Neuronal stem cell (in vitro differentiated cells): ENCODE data around the gene NEUROD2.

ENCODE experiments used
- DNase-seq: peaks from one replicate; pipeline ENCODE4 v3.0.0-alpha.2; 2013; ENCODE audit warnings: low spot score
- H2AFZ ChIP-seq: one replicate; pipeline ENCODE4 v1.6.1; 2013; ENCODE audit warnings: mild to moderate bottlenecking, low read length, inconsistent platforms
- H2AK5ac ChIP-seq: 2 replicates; pipeline ENCODE4 v1.6.1; 2013; ENCODE audit warnings: low read depth, mild to moderate bottlenecking, inconsistent platforms, low read length, moderate library complexity, mixed read lengths
- H2BK120ac ChIP-seq: 2 replicates; pipeline ENCODE4 v1.6.1; 2013; ENCODE audit warnings: low read depth, mild to moderate bottlenecking, inconsistent platforms, low read length, moderate library complexity, mixed read lengths
- H2BK12ac ChIP-seq: one replicate; pipeline ENCODE4 v1.6.1; 2013; ENCODE audit warnings: low read length, inconsistent platforms
- H2BK15ac ChIP-seq: 2 replicates; pipeline ENCODE4 v1.6.1; 2013; ENCODE audit warnings: mild to moderate bottlenecking, low read length, inconsistent platforms, mixed read lengths
- H2BK5ac ChIP-seq: one replicate; pipeline ENCODE4 v1.6.1; 2013; ENCODE audit warnings: inconsistent platforms, mild to moderate bottlenecking, low read length, moderate library complexity
- H3K14ac ChIP-seq: one replicate; pipeline ENCODE4 v1.6.1; 2013; ENCODE audit warnings: low read length, inconsistent platforms
- H3K18ac ChIP-seq: 2 replicates; pipeline ENCODE4 v1.6.1; 2013; ENCODE audit warnings: low read length, inconsistent platforms
- H3K23ac ChIP-seq: 2 replicates; pipeline ENCODE4 v1.6.1; 2013; ENCODE audit warnings: low read depth, mild to moderate bottlenecking, mixed read lengths, low read length, inconsistent platforms; ENCODE audit not compliant: poor library complexity
- H3K27ac ChIP-seq: replicated peaks from 3 replicates; pipeline ENCODE4 v1.5.1; 2013; ENCODE audit warnings: low read length, inconsistent platforms
- H3K27me3 ChIP-seq, 3 experiments: 2 replicates each; pipeline ENCODE4 v1.6.1; 2013; ENCODE audit warnings: low read length in 3 of 3, mild to moderate bottlenecking in 2 of 3, inconsistent platforms in 1 of 3, low read depth in 1 of 3, mixed read lengths in 1 of 3, moderate library complexity in 1 of 3; ENCODE audit not compliant: control insufficient read depth in 3 of 3, insufficient read depth in 3 of 3
- H3K36me3 ChIP-seq, 2 donors: replicated peaks in 1 of 2; 2 replicates each; pipeline ENCODE4 v1.6.1; 2013; ENCODE audit warnings: low read length in 2 of 2; ENCODE audit not compliant: control insufficient read depth in 2 of 2, insufficient read depth in 2 of 2
- H3K4ac ChIP-seq: 2 replicates; pipeline ENCODE4 v1.6.1; 2013; ENCODE audit warnings: inconsistent platforms, mild to moderate bottlenecking, low read length, moderate library complexity
- H3K4me1 ChIP-seq, 2 donors: 1 replicate in 1 of 2; 2 replicates in 1 of 2; pipeline ENCODE4 v1.6.1; 2013; ENCODE audit warnings: low read length in 2 of 2, low read depth in 1 of 2; ENCODE audit not compliant: control insufficient read depth in 2 of 2, insufficient read depth in 1 of 2
- H3K4me2 ChIP-seq: one replicate; pipeline ENCODE4 v1.6.1; 2013; ENCODE audit warnings: mild to moderate bottlenecking, low read length, inconsistent platforms; ENCODE audit not compliant: insufficient read depth, poor library complexity, severe bottlenecking
- H3K4me3 ChIP-seq, 2 donors: 2 replicates each; pipeline ENCODE4 v1.5.1; 2013; ENCODE audit warnings: low read length in 2 of 2, mild to moderate bottlenecking in 2 of 2, inconsistent platforms in 1 of 2, moderate library complexity in 1 of 2
- H3K79me1 ChIP-seq: one replicate; pipeline ENCODE4 v1.6.1; 2013; ENCODE audit warnings: low read depth, mild to moderate bottlenecking, inconsistent platforms, low read length, moderate library complexity
- H3K9ac ChIP-seq: one replicate; pipeline ENCODE4 v1.6.1; 2013; ENCODE audit warnings: mild to moderate bottlenecking, low read depth, low read length, inconsistent platforms; ENCODE audit not compliant: poor library complexity
- H3K9me3 ChIP-seq, 2 donors: replicated peaks in 1 of 2; 2 replicates each; pipeline versions ENCODE3 to v1.6.1; 2013; ENCODE audit warnings: low read length in 2 of 2, mild to moderate bottlenecking in 2 of 2, inconsistent platforms in 1 of 2, low read depth in 1 of 2, mixed read lengths in 1 of 2, moderate library complexity in 1 of 2; ENCODE audit not compliant: control insufficient read depth in 2 of 2, insufficient read depth in 1 of 2
- H4K8ac ChIP-seq: one replicate; pipeline ENCODE4 v1.6.1; 2013; ENCODE audit warnings: low read depth, mild to moderate bottlenecking, inconsistent platforms, low read length, moderate library complexity
- H4K91ac ChIP-seq: one replicate; pipeline ENCODE4 v1.6.1; 2013; ENCODE audit warnings: low read length, low read depth, mild to moderate bottlenecking, inconsistent platforms; ENCODE audit not compliant: poor library complexity
- WGBS, 2 donors: extraction: QIAGEN DNeasy Blood & Tissue Kit; methylation state at CpG; one replicate each; pipeline ENCODE4 v1.1.7; 2013; ENCODE audit warnings: missing lambda C conversion rate in 2 of 2, mixed read lengths in 1 of 2; ENCODE audit not compliant: insufficient read length in 2 of 2, insufficient replicate concordance in 1 of 2; ENCODE audit errors: extremely low coverage in 2 of 2; 5-methylcytosine and 5-hydroxymethylcytosine counted together

NEUROD2 gene

DNA sequence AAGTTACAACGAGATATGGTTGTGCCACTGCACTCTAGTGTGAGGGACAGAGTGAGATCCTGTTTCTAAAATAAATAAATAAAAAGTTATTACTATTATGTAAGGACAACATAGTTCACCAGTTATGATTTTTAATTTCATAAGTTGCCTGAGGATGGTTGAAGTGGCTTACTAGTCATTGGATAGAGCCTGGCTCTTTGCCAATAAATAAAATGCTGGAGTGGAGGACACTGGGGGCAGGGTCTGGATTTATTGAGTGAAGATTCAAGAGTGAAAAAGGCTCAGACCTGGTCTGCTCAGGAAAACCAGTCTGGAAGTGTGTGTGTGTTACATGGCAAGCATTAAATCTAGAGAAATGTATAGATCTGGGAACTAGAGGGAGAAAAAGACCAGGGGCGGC lies 31.3 kb upstream of the NEUROD2 start:
- Histone ChIP-seq H2BK5ac (no peak overlapping the region), H4K91ac (no peak overlapping the region), H3K4ac (no peak overlapping the region), H2AFZ (no peak overlapping the region), H3K36me3 (no peaks in the 10 kb centered on the region), H2AK5ac (no peak overlapping the region), H4K8ac (no peak overlapping the region), H3K4me1 (peaks cover 10 to 27% of the 10 kb centered on the region in 2 donors), H3K27me3 (no peaks in the 10 kb centered on the region), H3K27ac (no peak overlapping the region), H2BK12ac (no peak overlapping the region), H3K4me2 (no peak overlapping the region), H3K9ac (no peak overlapping the region), H2BK15ac (no peak overlapping the region), H3K23ac (no peak overlapping the region), H3K79me1 (peaks cover 12% of the 10 kb centered on the region), H3K14ac (no peak overlapping the region), H3K18ac (no peak overlapping the region), H3K4me3 (no peak overlapping the region), H3K9me3 (no peaks in the 10 kb centered on the region), H2BK120ac (no peak overlapping the region)
- WGBS, 2 donors, result no CpG with 5 or more reads among the region's 2 CpGs
- DNase-seq, result no peak

DNA sequence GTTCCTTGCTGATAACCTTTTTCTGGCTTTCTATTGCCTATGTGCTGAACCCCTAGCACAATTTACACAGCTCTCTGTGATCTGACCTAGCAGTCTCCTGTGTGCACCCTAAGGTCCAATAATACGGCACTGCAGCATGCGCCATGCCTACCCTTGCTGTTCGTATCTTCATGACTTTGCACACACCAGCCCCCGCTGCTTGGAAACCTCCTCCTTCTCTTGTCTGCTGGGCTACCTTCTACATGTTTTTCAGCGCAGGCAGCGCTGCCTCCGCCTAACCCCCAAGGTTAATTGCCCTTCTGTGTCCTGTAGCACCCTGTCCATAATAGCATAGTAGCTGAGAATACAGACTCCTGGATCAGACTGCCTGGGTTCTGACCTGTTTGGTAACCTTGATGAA lies 30.6 kb upstream of the NEUROD2 start:
- H2AFZ ChIP-seq, result no peak overlapping the region
- H3K4me3 ChIP-seq, result peak overlapping the region in 1 of 2 donors; percentile 92
- H3K23ac ChIP-seq, result no peak overlapping the region
- H3K18ac ChIP-seq, result no peak overlapping the region
- no peak for DNase-seq
- no peak overlapping the region for H2BK12ac ChIP-seq
- peaks cover 10% of the 10 kb centered on the region for H3K79me1 ChIP-seq
- no peak overlapping the region for H3K14ac ChIP-seq
- WGBS, 2 donors, result no CpG with 5 or more reads among the region's 7 CpGs
- H4K8ac ChIP-seq, result no peak overlapping the region
- H3K27me3 ChIP-seq, result no peaks in the 10 kb centered on the region
- H3K9ac ChIP-seq, result no peak overlapping the region
- H3K27ac ChIP-seq, result no peak overlapping the region
- no peak overlapping the region for H2BK15ac ChIP-seq
- no peaks in the 10 kb centered on the region for H3K9me3 ChIP-seq
- peaks cover 10 to 27% of the 10 kb centered on the region in 2 donors for H3K4me1 ChIP-seq
- H2BK5ac ChIP-seq, result no peak overlapping the region
- no peak overlapping the region for H2AK5ac ChIP-seq
- no peak overlapping the region for H3K4ac ChIP-seq
- H3K4me2 ChIP-seq, result no peak overlapping the region
- no peak overlapping the region for H2BK120ac ChIP-seq
- H4K91ac ChIP-seq, result no peak overlapping the region
- H3K36me3 ChIP-seq, result no peaks in the 10 kb centered on the region

DNA sequence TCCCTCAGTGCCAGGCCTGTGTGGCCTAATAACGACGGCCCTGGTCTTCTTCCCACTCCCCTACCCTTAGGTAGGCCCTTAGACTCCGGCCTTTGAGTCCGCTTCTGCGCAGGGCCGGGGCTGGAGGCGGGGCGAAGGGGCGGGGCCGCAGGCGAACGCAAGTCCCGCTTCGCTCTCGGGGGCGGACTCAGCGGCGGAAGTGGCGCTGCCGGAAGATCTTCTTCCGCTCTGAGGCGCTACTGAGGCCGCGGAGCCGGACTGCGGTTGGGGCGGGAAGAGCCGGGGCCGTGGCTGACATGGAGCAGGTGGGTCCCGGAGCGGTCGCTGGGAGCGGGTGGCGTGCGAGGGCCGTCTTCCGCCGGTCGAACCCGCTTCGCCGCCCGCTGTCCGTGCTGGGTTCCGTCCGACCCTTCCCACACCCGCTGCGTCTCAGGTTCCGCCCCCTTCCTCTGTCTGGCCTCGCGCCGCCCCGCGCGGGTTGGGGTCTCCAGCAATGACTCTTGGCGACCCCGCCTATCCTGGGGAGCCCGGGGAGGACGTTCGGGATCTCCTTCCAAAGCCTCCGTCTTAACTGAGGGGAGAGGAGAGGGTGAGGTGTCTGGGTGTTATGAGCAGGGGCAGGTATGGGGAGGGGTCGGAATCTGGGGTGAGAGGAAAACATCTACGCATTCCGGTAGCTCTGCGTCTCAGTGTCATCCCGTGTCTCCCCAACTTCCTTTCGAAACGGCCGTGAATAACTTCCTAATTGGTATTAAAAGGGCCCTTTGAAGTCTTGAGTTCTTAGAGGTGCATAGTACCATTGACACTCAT lies 29.4 kb upstream of the NEUROD2 start, which contains the start of gene STARD3:
Gene STARD3, plus strand, starts transcription at position 218 of the 810 bp plus-strand sequence. CDS start 16,388 bp downstream, outside the sequence.
- Histone ChIP-seq H3K18ac (peak within 1 kb of the TSS; percentile 92), H3K4ac (no peak within 1 kb of the TSS), H2BK120ac (peak within 1 kb of the TSS; percentile 26), H3K23ac (peak within 1 kb of the TSS; percentile 77), H3K4me2 (peak within 1 kb of the TSS; percentile 91), H3K9me3 (no peaks in the 10 kb centered on the region), H2BK5ac (no peak within 1 kb of the TSS), H3K36me3 (no peaks in the 10 kb centered on the region), H3K4me3 (peak within 1 kb of the TSS; percentile 86 to 92), H3K27me3 (peaks cover 0 to 1% (median 0%) of the 10 kb centered on the region in 3 experiments), H4K91ac (no peak within 1 kb of the TSS), H2AK5ac (no peak within 1 kb of the TSS), H2BK15ac (no peak within 1 kb of the TSS), H3K27ac (peak within 1 kb of the TSS; percentile 76), H2BK12ac (no peak within 1 kb of the TSS), H3K4me1 (peaks cover 10 to 27% of the 10 kb centered on the region in 2 donors), H4K8ac (no peak within 1 kb of the TSS), H2AFZ (peak within 1 kb of the TSS; percentile 98), H3K79me1 (peaks cover 8% of the 10 kb centered on the region), H3K9ac (peak within 1 kb of the TSS; percentile 97), H3K14ac (peak within 1 kb of the TSS; percentile 87)
- DNase-seq, result peak; percentile 81
- WGBS, 2 donors, result no CpG with 5 or more reads among the region's 69 CpGs

DNA sequence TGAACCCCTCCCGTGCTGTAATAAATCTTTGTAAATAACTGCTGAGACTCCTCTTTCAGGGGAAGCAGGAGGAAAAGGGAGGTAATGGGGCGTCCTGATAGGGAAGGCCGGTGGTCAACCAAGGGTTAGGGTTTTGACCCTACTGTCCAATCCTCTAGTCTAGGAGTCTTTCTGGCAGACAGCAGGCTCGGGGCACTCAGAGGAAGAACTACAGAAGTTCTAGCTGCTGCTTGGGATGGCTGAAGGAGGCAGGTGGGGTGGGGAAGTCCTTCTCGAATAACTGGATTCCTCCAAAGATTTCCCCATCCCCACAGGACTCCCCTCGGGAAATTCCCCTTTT lies 28.8 kb upstream of the NEUROD2 start:
- H3K23ac ChIP-seq, result no peak overlapping the region
- no peaks in the 10 kb centered on the region for H3K36me3 ChIP-seq
- no peaks in the 10 kb centered on the region for H3K9me3 ChIP-seq
- peak overlapping the region; percentile 98 for H2AFZ ChIP-seq
- peak overlapping the region in 1 of 2 donors; percentile 92 for H3K4me3 ChIP-seq
- H2BK12ac ChIP-seq, result no peak overlapping the region
- H2AK5ac ChIP-seq, result no peak overlapping the region
- H3K27me3 ChIP-seq, result peaks cover 0 to 7% (median 0%) of the 10 kb centered on the region in 3 experiments
- no peak overlapping the region for H4K91ac ChIP-seq
- H3K27ac ChIP-seq, result no peak overlapping the region
- H2BK5ac ChIP-seq, result no peak overlapping the region
- H3K4me1 ChIP-seq, result peaks cover 10 to 27% of the 10 kb centered on the region in 2 donors
- H3K4me2 ChIP-seq, result peak overlapping the region; percentile 91
- no peak overlapping the region for H3K9ac ChIP-seq
- no CpG with 5 or more reads among the region's 6 CpGs for WGBS, 2 donors
- no peak overlapping the region for H3K14ac ChIP-seq
- peak overlapping the region; percentile 24 for H3K18ac ChIP-seq
- H3K4ac ChIP-seq, result no peak overlapping the region
- H3K79me1 ChIP-seq, result peaks cover 8% of the 10 kb centered on the region
- H2BK15ac ChIP-seq, result no peak overlapping the region
- DNase-seq, result no peak
- no peak overlapping the region for H4K8ac ChIP-seq
- H2BK120ac ChIP-seq, result no peak overlapping the region
